Measurements from ENCODE around the gene RXRB.
A peak's percentile ranks its signal among the peaks of the same experiment; 100 is the strongest.
"Not testable (repeated sequence)": the region's sequence is repeated elsewhere in the genome, so short reads cannot be mapped to it uniquely, and the experiment has no call there.

RXRB gene

GRCh38 chr6:33163540-33163939, 36.9 kb downstream of the RXRB start:
- no peak for DNase-seq (ENCODE audit: low read depth in 2 of 2)

GRCh38 chr6:33161354-33162331, 38.8 kb downstream of the RXRB start:
- peak; percentile 79 to 80 for DNase-seq (ENCODE audit: low read depth in 2 of 2)

DNA sequence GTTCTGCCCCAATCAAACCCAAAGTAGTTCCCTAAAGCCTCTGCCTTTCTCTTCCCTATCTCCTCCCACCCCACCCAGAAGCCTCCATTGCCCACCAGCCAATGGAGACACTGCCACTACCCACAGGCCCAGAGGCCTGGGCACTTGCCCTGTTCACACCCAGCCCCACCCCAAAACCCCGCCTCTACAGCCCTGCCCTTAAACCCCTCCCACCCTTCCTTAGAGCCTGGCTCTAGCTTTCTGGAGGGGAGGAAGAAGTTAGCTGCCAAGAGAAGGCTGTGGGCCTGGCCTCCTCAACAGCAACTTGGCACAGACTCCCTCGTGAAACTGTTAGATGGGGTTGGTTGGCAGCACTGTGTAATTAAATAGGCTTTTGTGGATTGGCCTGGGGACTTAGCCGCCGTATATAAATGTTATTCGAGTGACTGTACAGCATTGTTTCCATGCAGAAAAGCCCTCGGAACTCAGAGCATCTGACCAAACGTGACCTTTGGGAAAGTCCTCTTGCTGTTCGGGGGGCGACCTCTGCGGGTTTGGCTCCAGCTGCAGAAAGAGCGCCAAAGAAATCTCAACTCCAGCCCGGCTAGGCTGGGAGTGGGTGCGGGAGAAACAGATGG, 39.6 kb downstream of the RXRB start:
- DNase-seq (ENCODE audit: low read depth in 2 of 2) = no peak

- no peak for DNase-seq (ENCODE audit: low read depth in 2 of 2)
Measured at GRCh38 chr6:33160096-33160495, 40.4 kb downstream of the RXRB start.

DNA sequence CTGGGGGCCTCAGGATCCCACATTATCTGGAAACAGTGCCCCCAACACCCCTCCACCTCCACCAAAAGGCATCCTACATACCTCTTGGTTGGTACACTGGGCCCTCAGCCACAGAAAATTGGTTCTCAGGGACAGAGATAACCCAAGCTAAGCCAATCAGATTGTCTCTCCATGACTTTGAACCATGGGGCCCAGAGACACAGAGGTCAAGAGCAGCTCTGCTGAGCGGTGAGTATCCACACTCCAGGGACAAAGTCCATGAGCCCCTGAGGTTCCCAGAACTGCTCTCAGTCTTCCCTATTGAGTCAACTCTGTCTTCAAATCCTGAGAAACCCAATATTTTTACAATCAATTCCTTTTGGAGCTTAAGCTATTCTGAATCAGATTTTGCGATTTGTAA, 43.5 kb downstream of the RXRB start:
- DNase-seq (ENCODE audit: low read depth in 2 of 2) = no peak

- no peak for DNase-seq (ENCODE audit: low read depth in 2 of 2)
Measured at GRCh38 chr6:33156561-33156960, 43.9 kb downstream of the RXRB start.

DNA sequence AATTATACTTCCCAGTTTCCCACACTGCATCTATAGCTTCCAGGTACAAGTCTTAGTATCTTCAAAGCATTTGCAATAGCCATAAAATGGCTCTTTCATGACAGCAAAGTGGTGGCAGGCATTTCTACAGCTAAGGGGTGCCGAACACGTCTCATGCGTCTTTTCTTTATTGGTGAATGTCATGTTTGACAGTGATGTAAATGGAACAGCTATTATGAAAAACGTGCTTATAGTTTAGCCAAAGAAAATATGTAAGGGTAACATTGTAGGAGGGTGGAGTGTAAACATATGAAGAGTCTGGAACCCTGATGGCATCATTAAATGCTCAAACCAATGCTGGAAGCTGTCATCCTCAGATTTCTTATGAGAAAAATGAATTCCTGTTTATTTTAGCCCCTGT, 46.1 kb downstream of the RXRB start:
- DNase-seq (ENCODE audit: low read depth in 2 of 2) = no peak

- no peak for DNase-seq (ENCODE audit: low read depth in 2 of 2)
Measured at GRCh38 chr6:33151050-33151449, 49.4 kb downstream of the RXRB start.

DNA sequence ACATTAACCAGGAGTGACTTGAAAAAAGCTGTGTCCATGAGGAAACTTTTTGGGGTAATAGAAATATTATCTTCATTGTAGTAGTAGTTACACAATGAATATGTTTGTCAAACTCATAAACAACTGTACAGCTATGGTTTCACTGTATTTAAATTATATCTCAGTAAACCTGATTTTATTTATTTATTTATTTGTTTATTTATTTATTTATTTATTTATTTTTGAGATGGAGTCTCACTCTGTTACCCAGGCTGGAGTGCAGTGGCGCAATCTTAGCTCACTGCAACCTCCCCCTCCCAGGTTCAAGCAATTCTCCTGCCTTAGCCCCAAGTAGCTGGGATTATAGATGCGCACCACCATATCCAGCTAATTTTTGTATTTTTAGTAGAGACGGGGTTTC, 49.9 kb downstream of the RXRB start:
- not testable (repeated sequence) for DNase-seq (ENCODE audit: low read depth in 2 of 2)

DNA sequence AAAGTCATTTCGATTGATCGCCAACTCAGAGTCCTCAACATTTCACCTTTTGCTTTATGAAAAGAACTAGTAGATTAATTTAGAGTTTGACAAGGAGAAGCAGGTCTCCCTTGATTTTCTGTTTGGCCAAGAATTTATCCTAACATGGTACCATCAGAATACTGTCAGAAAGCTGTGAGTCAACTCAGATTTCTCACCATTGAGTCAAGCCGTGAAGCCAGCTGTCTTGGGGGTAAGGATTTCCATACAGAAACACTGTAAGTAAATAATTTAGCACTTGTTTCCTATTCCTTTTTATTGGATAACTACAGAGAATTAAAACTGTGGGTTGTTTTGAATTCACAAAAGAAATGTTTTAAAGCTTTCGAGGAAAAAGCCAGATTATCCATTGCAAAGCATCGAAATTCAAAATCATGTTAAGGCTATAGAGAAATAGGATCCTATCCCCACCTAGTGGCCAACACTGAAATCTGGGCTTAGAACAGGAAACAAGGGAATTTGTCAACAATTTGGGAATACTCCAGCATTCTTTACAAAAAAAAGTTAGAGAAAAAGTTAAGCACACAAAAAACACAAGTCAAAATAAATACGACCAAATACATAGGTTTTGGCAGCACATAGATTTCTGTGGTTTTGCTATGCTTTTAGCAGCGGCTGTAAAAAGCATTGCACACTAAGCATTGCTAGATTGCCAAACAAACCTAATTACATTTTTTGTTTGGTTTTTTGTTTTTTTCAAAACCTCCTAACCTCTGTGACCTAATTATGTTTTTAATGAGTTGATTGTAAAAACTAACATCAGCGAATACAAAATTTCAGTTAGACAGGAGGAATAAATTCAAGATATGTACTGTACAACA, 52.4 kb downstream of the RXRB start:
- DNase-seq (ENCODE audit: low read depth in 2 of 2) = no peak

DNA sequence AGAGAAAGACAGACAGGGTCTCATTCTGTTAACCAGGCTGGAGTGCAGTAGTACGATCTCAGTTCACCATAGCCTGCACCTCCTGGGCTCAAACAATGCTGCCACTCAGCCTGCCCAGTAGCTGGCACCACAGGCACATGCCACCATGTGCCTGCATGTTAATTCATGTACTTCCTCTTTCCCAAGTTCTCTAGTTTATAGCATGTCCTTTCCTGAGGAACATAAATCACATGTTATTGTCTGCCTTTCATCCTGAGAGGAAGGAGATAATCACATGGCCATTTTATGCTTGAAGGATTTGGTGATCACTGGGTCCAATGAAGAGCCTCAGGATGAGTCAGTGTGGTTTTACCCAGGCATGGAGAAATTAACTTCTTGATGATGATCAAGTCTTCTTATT, 56.1 kb downstream of the RXRB start:
- DNase-seq (ENCODE audit: low read depth in 2 of 2) = no peak

All from stimulated activated CD4-positive, alpha-beta T cell treated with anti-CD3 and anti-CD28 coated beads, Interleukin-1b, Interleukin-23, amount 100 ng/mL, for 4 hours (primary cell).